HG03196 (cell line): Measurements from ENCODE around the gene CCL17.
"Not testable (repeated sequence)": the region's sequence is repeated elsewhere in the genome, so short reads cannot be mapped to it uniquely, and the experiment has no call there.

Experiments
- ATAC-seq: cut with Tn5 transposase; IDR thresholded peaks from one replicate; pipeline ENCODE4 v1.9.1; 2021; ENCODE audit not compliant: unreplicated experiment

The CCL17 gene

DNA sequence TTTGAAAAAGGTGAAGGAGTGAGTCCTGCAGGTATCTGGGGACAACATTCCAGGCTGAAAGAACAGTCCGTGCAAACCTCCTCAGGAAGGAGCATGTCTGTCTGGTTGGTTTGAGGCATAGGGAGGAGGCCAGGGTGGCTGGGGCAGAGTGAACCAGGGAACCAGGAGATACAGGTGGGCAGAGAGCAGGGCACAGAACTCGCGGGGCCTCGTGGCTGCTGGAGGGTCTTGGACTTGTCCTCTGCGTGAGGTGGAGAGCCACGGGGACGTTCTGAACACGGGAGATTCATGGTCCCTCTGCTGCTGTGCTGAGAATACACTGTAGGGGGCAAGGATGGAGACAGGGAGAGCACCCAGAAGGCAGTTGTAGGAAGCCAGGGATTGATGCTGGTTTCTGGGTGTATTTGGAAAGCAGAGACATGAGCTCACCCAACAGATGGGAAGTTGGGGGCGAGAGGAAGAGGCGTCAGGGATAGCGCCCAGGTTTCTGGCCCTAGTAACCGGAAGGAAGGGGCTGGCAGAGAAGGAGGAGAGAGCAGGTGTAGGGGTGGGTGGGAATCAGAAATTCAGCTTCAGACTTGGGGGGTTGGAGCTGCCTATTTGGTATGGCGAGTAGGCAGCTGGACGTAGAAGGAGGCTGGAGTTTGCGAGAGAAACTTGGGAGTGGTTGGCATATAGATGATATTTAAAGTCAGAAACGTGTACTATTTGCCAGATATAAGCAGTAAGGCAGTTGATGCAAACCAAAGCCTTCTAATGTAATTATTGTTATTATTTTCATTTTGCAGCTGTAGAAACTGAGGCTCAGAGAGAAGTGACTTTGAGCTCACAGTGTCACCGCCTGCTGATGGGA, at the start of gene CCL17:
Gene CCL17, plus strand, starts transcription at position 803 of the 853 bp plus-strand sequence. CDS start 9,166 bp downstream, outside the sequence.
- ATAC-seq = no peak

DNA sequence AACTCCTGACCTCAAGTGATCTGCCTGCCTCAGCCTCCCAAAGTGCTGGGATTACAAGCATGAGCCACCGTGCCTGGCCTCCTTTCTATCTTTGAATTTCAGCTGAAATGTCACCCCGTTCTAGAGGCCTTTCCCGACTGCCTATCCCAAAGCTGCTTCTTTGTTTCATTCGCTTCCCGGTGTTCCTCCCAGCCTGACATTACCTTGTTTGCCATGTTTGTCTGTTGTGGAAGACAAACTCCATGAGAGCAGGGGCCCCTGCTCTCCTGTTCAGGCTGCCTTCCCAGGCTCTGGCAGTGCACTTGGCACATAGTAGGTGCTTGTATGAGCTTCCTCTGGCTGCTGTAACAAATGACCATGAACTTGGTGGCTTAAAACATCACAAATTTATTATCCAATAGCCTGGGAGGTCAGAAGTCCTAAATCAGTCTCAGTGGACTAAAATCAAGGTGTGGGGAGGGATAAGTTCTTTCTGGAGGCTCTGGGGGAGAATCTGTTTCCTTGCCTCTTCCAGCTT, 48.6 kb upstream of the CCL17 start:
- ATAC-seq = no peak

DNA sequence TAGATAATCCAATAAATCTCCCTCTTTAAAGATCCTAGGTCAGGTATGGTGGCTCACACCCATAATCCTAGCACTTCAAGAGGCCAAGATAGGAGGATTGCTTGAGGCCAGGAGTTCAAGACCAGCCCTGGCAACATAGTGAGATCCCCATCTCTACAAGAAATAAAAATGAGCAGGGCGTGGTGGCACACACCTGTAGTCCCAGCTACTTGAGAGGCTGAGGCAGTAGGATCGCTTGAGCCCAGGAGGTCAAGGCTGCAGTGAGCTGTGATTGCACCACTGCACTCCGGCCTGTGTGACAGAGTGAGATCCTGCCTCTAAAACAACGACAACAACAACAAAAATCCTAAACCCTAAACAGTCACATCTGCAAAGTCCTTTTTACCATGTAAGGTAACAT, 48.0 kb upstream of the CCL17 start:
- ATAC-seq = no peak

DNA sequence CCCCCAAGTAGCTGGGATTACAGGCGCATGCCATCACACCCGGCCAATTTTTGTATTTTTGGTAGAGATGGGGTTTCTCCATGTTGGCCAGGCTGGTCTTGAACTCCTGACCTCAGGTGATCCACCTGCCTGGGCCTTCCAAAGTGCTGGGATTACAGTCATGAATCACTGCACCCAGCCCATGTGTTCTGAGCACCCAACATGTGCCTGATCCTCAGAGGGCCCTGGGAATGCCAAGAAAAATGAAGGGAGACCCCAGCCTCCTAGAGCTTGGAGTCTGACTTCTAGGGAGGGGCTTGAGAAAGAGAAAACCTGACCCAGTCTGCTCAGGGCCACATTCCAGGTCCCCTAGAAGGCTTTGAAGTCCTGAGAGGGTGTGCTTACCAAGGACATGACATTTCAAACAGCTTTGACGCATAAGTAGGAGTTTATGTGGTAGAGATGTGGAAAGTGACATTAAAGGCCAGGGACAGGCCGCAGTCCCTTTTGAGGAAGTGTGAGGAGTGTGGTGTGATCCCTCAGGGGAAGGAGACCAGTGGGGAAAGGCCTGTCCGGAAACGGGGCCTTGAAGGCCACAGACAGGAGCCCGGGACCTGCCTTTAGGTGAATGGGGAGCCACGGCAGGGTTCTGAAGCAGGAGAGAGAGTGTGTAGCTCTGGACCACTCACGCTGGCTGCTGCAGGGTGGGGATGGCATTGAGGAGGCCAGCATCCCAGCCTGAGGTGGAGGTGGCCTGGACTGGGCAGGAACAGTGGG, 47.1 kb upstream of the CCL17 start:
- no peak for ATAC-seq

DNA sequence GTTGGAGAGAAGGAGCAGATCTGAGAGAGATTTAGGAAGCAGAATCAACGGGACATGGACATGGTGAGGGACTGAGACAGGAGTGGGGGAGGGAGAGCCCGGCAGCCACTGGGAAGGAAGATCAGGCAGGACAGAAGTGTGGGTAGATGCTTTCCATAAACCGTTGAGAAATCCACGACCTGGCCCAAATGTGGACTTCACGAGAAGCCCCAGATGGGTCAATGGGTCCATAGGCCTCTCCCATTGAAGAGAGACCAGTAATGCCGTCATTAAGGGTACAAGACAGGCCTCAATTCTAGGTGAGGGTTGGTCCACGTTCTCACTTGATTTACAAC, 46.5 kb upstream of the CCL17 start:
- no peak for ATAC-seq

DNA sequence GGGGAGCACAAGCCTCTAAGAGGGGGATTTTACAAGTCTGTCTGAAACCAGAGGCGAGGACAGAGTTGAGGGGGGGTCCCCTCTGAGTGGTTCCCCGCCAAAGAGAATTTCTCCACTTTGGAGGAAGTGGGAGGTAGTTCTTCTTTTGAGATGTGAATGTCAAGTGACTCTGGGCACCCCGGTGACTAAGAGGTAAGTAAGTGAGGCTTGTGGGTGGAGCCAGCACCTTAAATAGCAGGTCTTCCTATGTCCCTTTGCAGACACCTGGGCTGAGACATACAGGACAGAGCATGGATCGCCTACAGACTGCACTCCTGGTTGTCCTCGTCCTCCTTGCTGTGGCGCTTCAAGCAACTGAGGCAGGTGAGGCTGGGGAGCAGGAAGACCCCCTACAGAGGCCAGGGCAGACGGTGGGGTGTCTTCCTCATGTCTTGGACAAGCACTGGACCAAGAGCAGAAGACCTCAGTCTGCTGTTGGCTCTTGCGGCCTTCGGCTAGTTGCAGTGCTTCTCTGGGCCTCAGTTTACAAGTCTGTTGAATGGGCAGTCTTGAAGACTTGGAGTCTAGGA, 46.0 kb upstream of the CCL17 start, which contains the start of gene CCL22:
Gene CCL22, plus strand, starts transcription at position 257 of the 569 bp plus-strand sequence. Its CDS starts 34 bp downstream, at position 291.
- ATAC-seq = peak; percentile 50

DNA sequence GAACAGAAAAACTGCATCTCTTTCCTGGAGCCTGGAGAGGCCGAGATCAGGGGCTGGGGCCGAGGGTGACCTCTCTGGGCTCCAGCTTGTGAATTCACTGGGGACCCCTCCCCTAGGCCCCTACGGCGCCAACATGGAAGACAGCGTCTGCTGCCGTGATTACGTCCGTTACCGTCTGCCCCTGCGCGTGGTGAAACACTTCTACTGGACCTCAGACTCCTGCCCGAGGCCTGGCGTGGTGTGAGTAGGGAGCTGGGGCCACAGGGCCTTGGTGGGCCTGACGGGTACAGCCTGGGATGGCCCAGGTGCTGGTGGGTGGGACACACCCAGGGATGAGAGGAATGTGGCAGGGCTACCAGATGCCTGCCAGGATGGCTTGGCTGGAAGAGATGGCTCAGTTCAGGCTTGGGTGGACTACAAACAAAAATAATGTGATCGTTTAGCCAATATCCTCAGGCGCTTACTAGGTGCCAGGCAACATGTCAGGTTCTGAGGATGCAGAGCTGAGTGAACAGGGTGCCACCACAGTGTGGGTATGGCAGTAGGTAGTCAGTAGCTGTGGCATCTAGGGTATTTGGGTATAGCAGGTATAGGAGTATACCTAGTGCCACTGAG, 44.1 kb upstream of the CCL17 start:
- no peak for ATAC-seq

DNA sequence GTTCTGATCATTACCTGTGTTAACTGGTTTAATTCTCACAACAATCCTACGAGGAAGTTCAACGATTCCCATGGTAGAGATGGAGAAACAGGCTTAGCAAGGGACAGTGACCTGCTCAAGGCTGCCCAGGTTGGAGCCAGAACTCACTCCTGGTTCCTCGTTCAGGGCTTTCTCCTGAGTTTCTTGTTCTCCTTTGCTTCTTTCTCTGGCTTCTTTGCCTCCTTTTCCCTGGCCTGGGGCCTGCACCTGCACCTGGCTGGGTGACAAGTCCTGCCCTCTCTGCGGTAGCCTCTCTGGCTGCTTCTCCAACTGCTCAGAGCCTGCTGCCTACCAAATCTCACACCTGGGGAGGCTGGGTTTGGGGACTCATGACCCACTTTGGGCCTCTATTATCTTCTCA, 43.2 kb upstream of the CCL17 start:
- no peak for ATAC-seq

DNA sequence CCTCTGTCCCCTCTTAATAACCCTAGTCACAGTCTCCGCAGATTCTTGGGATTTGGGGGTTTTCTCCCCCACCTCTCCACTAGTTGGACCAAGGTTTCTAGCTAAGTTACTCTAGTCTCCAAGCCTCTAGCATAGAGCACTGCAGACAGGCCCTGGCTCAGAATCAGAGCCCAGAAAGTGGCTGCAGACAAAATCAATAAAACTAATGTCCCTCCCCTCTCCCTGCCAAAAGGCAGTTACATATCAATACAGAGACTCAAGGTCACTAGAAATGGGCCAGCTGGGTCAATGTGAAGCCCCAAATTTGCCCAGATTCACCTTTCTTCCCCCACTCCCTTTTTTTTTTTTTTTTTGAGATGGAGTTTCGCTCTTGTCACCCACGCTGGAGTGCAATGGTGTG, 40.4 kb upstream of the CCL17 start:
- ATAC-seq = no peak

DNA sequence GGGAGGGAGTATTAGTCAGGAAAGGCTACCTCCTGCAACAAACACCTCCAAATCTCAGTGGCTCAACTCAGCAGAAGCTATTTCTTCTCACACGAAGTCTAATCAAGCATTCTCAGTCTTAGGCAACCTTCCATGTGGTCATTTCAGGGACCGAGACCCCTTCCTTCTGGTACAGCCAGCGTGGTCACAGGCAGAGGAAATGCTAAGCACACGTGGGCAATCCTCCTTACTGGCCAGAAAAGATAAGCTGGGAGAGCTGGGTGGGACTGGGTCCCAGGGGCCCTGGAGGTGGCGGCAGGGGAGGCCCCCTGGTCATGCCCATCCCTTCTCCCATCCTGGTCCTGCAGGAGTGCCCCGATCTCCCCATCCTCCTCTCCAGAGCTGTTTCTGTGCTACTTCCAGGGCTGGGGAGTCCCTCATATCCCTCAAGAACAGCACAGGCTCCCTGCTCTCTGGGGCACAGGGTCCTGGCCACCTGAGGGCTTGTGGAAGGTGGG, 38.0 kb upstream of the CCL17 start:
- ATAC-seq = no peak

DNA sequence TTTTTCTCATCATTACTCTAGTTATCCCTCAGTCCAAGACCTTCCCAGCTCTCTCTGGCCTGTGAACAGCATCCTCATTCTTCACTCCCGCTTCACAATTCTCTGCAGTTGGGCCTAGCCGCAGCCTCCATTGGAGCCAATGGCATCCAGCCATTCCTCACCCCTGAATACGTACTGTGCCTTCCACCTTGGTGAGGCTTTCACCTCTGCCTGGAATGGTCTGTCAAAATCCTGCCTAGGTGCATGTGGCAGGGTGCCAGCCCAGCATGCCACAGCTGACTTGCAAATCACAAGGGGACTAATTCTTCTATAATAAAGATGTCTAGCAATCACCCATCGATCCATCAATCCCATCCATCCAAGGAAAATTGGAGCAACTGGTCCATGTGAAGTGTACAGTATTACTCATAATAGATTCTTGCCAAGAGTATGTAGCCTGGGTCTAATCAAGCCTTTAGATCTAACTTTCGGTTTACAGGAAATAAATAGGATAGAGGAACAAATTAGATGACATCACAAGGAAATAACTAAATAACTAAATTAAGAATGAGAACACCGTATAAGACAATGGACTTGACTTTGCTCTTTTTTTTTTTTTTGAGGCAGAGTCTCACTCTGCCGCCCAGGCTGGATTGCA, 37.3 kb upstream of the CCL17 start:
- ATAC-seq = no peak

DNA sequence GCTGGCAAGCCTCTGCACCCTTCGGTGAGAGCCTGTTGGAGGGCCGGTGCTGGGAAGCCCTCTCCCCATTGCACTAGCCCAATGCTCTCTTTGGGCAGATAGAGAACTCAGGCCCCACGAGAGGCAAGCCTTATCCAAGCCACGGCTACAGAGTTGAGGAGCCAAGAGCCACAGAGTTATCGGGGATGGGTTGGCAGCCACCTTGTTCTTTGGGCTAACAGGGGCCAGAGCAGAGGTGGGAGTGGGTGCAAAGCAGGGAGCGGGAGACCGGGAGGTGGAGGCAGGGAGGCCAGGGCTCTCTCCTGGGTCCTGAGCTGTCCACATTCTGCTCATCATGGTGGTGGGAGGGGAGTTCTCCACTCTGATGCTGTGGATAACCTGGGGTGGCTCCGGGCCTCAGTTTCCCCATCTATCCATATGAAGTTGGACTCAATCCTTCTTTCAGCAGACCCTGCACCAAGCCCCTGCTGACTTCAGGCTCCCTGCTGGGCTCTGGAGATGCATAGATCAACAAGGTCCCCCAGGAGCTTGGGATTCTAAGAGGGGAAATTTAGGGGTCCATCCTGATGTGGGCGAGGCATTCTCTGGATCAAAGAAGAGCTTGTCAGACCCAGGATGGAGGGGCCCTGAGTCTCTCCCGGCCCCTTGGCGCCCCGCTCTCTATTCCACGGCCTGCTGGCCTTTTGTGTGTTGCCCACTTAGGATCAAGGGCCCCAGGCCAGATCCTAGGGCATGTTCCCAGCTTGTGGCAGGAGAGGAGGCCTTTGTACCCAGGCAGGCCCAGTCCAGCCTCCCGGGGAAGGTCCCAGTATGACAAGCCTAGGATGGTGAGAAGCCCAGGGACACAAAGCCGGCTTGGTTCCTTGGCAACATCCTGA, 32.8 kb upstream of the CCL17 start:
- ATAC-seq = no peak

DNA sequence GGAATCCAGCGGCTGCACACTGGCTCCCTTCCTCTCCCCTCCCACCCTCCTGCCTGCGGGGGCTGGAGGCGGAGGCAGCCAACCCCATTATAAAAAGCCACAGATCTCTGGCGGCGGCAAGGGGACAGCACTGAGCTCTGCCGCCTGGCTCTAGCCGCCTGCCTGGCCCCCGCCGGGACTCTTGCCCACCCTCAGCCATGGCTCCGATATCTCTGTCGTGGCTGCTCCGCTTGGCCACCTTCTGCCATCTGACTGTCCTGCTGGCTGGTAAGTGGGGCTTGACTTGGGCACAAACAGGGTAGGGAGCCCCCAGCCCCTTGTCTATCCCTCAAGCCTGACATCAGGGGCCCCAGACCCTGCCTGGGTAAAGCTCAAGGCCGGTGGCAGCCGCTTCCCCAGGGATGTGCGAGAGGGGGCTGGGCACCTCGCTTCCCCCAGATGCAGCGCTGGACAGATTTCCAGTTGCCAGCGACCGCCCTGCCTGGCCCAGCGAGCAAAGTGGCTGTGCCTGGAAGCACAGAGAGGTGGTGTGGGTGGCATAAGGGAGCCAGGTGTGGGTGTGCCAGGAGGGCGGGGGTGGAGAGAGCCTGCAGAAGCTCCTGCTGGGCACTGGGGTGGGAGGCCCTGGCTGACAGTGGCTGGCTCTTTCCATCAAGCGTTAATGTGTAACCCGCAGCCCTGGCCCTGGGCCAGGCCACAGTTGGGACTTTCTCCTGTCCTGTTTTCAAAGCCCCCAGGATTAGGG, 32.0 kb upstream of the CCL17 start, which contains the start of gene CX3CL1:
Gene CX3CL1, plus strand, starts transcription at position 119 of the 745 bp plus-strand sequence. Its CDS starts 79 bp downstream, at position 198.
- ATAC-seq = no peak

DNA sequence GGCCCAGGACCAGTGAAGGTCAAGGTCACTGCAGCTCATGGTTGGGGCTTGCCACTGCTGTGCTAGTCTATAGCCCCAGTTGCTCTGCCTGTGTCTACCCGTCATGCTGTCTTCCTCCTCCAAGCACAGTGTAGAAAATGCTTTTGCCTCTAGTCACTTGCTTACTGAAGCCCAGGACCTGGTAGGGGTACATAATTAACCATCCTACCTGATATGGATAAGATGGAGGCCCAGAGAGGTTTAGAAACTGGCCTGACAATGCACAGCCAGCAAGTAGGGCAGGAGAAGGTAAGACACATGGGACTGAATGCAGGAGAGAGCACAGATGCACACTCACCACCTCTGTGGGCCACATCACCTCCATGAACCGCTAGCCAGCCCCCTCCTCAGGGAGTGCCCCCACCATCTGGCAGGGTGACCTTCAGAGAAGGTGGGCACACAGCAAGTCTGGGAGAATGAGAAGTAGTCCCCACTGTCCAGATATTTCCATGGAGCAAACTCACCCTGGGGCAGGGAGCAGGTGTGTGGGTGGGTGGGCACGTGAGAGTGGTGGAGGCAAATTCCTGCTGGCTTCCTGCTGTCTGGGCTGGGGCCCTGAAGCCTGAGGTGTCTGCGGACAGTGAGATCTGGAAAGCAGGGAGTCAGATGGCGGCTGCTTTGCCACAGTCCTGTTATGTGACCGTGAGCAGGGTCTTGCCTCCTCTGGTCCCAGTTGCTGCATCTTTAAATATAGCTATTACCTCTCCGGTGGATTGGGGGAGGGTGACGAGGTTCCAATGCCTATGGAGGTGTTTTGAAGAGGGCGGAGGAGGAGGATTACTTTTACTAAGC, 31.2 kb upstream of the CCL17 start:
- no peak for ATAC-seq

DNA sequence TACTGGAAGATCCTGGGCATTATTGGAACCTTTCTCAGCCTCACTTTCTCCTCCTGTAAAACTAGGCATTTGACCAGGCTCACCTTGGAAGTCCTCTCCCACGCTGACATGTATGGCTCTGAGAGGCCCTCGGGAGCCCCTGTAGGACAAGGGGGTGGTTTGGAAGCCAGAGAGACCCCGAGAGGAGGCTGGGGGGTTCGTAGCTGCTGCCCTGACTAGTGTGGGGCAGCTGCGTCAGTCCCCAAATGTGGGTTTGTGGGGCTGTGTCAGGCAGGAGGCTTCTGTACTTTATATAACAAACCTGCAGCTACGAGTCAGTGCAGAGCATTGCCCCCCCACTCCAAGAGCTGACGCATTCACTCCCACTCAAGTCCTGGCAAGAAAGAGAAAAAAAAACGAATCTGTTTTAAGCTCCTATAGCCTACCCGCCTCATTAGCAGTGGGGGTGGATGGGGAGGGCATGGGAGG, 30.5 kb upstream of the CCL17 start:
- ATAC-seq = no peak

DNA sequence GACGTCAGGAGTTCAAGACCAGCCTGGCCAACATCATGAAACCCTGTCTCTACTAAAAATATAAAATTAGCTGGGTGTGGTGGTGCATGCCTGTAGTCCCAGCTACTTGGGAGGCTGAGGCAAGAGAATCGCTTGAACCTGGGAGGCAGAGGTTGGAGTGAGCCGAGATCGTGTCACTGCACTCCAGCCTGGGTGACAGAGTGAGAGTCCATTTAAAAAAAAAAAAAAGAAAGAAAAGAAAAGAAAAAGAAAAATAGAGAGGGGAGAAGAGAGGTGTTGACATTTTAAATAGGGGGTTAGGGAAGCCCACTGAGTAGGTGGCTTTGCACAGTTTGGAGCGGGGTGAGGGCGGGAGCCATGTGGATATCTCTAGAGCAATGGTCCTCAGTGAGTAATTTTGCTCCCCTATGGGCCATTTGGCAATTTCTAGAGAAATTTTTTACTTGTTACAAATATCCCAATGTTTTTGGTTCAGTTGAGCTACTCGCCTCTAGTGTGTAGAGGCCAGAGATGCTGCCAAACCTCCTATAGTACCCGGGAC, 29.6 kb upstream of the CCL17 start:
- not testable (repeated sequence) for ATAC-seq

DNA sequence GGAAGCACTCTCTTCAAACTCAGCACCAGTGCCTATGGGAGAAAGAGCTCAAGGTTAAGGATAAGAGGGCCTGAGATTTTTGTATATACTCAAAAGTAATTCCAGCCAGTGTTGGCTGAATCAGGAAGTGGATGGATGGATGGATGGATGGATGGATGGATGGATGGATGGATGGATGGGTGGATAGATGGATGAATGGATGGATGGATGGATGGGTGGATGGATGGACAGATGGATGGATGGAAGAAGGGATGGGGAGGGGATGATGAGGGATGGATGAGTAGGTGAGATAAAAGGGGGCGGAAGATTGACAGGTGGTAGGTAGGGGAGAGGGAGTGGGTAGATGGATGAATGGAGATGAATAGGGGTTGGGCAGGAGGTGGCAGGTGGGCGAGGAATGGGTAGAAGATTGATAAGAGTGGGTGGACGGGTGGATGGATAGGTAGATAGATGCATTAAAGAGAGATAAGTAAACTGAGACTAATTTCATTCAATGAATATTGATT, 28.2 kb upstream of the CCL17 start:
- ATAC-seq = no peak
